ENCODE measurements around the gene TSPAN11. TPM values are rescaled to one million over a fixed set of nuclear protein-coding genes. Genes with fewer than 3 reads are reported as not detected.

TSPAN11 gene
- total RNA-seq, 4 donors from 2014 or later, result 0.18 to 12.4 (median 1.5) TPM

DNA sequence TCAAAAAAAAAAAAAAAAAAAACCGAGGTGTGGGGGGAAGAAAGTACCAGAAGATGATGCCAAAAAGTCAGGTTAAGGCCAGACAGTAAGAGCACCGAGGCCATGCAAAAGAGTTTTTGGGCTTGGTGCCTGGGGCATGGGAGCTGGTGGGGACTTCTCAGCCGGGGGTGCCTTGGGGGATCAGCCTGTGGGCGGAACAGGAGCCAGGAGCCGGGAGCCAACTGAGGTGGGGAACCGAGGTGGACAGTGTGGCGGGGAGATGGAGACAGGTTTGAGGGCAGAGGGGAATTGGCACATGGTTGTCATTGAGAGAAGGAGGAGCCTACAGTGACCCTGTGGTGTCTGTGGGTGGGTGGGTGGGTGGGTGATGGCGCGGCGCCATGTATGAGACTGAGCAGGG is 33.2 kb downstream of the TSPAN11 start:
- no peaks in the 10 kb centered on the region for H3K27me3 ChIP-seq
- DNase-seq, result peak in 1 of 3 donors; percentile 31
- no peak overlapping the region for H3K4me3 ChIP-seq
- TF ChIP-seq, protein P1, sequence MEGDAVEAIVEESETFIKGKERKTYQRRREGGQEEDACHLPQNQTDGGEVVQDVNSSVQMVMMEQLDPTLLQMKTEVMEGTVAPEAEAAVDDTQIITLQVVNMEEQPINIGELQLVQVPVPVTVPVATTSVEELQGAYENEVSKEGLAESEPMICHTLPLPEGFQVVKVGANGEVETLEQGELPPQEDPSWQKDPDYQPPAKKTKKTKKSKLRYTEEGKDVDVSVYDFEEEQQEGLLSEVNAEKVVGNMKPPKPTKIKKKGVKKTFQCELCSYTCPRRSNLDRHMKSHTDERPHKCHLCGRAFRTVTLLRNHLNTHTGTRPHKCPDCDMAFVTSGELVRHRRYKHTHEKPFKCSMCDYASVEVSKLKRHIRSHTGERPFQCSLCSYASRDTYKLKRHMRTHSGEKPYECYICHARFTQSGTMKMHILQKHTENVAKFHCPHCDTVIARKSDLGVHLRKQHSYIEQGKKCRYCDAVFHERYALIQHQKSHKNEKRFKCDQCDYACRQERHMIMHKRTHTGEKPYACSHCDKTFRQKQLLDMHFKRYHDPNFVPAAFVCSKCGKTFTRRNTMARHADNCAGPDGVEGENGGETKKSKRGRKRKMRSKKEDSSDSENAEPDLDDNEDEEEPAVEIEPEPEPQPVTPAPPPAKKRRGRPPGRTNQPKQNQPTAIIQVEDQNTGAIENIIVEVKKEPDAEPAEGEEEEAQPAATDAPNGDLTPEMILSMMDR (IDR thresholded peaks at IDR 0.05), result no peak
- TF ChIP-seq POLR2A (IDR thresholded peaks at IDR 0.05), result no peak
- no peak overlapping the region for H3K27ac ChIP-seq
- no peaks in the 10 kb centered on the region for H3K4me1 ChIP-seq
- no peaks in the 10 kb centered on the region for H3K9me3 ChIP-seq
- no peaks in the 10 kb centered on the region for H3K36me3 ChIP-seq

- TF ChIP-seq, protein P1 (IDR thresholded peaks at IDR 0.05), result no peak
- no peak for TF ChIP-seq POLR2A (IDR thresholded peaks at IDR 0.05)
- no peak for DNase-seq
- Histone ChIP-seq H3K27ac (no peak overlapping the region), H3K9me3 (no peaks in the 10 kb centered on the region), H3K27me3 (no peaks in the 10 kb centered on the region), H3K4me3 (no peak overlapping the region), H3K4me1 (no peaks in the 10 kb centered on the region), H3K36me3 (no peaks in the 10 kb centered on the region)
Observed at GRCh38 chr12:30961030-30961429, 34.5 kb downstream of the TSPAN11 start.

DNA sequence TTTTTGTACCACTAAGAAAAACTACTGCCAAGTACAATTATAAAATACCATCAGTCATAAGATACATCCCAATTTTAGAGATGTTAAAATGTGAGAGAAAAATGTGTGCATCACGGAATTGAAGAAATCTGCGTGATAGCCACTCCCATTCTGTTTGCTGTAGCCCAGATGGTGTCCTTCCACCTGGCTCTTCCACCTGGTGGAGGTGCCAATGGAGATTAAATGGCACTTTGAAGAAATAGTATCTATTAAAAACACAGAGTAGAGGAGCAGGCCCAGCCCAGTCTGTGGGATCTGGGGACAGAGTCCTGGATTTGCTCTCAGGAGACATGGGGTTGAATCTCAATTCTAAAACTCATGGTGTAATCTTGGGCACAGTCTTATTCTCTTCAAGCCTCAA is 35.5 kb downstream of the TSPAN11 start:
- no peaks in the 10 kb centered on the region for H3K9me3 ChIP-seq
- DNase-seq, result no peak
- H3K4me1 ChIP-seq, result no peaks in the 10 kb centered on the region
- no peaks in the 10 kb centered on the region for H3K27me3 ChIP-seq
- TF ChIP-seq, protein P1 (IDR thresholded peaks at IDR 0.05), result no peak
- no peak for TF ChIP-seq POLR2A (IDR thresholded peaks at IDR 0.05)
- H3K4me3 ChIP-seq, result no peak overlapping the region
- H3K27ac ChIP-seq, result no peak overlapping the region
- H3K36me3 ChIP-seq, result no peaks in the 10 kb centered on the region

- Histone ChIP-seq H3K9me3 (no peaks in the 10 kb centered on the region), H3K4me3 (no peak overlapping the region), H3K27me3 (no peaks in the 10 kb centered on the region), H3K27ac (no peak overlapping the region), H3K4me1 (no peaks in the 10 kb centered on the region), H3K36me3 (no peaks in the 10 kb centered on the region)
- peak in 1 of 3 donors; percentile 30 for DNase-seq
- TF ChIP-seq, protein P1 (IDR thresholded peaks at IDR 0.05), result no peak
- no peak for TF ChIP-seq POLR2A (IDR thresholded peaks at IDR 0.05)
Observed at GRCh38 chr12:30963709-30964564, 37.4 kb downstream of the TSPAN11 start.

DNA sequence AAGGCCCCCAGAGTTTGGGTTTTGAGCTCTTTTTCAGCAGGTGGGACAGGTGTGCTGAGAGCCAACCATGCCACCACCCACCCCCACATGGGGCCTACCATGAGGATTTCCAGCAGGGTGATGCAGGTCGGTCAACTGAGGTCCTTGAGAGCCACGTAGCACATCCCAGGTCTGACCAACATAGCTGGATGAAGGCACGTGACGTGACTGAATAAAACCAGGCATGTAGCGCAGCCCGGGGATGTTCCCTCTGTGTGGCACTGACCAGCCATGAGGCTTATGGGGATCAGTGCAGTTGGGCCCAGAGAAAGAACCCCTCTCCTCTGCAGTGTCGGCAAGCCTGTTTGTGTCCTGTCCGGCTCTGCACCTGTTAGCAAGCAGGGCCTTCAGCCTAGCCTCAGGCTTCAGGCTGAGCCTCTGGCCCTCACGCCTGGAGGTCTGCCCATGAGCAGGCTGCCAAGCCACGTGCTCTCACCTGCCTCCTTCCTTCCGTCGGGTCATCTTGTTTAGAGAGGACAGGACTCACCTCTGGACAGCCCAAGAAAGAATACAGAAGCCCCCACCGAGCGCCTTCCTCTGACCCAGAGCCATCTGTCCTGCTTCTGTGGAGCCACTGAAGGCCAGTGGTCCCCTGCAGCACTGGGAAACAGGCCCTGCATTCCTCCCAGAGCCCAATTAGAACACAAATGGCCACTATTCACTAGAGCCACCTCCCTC is 38.5 kb downstream of the TSPAN11 start:
- TF ChIP-seq POLR2A (IDR thresholded peaks at IDR 0.05), result no peak
- TF ChIP-seq, protein P1 (IDR thresholded peaks at IDR 0.05), result no peak
- no peaks in the 10 kb centered on the region for H3K9me3 ChIP-seq
- H3K4me3 ChIP-seq, result no peak overlapping the region
- no peak overlapping the region for H3K27ac ChIP-seq
- no peaks in the 10 kb centered on the region for H3K36me3 ChIP-seq
- DNase-seq, result peak in 1 of 3 donors; percentile 35
- no peaks in the 10 kb centered on the region for H3K27me3 ChIP-seq
- no peaks in the 10 kb centered on the region for H3K4me1 ChIP-seq
